GM19025 (cell line): Measurements from ENCODE around the gene VWA3A.
A peak's percentile ranks its signal among the peaks of the same experiment; 100 is the strongest.

Experiments used
- ATAC-seq: cut with Tn5 transposase; IDR thresholded peaks from one replicate; pipeline ENCODE4 v1.9.1; 2021; ENCODE audit warnings: mild to moderate bottlenecking, low read depth, moderate library complexity; ENCODE audit not compliant: unreplicated experiment

The VWA3A gene

DNA sequence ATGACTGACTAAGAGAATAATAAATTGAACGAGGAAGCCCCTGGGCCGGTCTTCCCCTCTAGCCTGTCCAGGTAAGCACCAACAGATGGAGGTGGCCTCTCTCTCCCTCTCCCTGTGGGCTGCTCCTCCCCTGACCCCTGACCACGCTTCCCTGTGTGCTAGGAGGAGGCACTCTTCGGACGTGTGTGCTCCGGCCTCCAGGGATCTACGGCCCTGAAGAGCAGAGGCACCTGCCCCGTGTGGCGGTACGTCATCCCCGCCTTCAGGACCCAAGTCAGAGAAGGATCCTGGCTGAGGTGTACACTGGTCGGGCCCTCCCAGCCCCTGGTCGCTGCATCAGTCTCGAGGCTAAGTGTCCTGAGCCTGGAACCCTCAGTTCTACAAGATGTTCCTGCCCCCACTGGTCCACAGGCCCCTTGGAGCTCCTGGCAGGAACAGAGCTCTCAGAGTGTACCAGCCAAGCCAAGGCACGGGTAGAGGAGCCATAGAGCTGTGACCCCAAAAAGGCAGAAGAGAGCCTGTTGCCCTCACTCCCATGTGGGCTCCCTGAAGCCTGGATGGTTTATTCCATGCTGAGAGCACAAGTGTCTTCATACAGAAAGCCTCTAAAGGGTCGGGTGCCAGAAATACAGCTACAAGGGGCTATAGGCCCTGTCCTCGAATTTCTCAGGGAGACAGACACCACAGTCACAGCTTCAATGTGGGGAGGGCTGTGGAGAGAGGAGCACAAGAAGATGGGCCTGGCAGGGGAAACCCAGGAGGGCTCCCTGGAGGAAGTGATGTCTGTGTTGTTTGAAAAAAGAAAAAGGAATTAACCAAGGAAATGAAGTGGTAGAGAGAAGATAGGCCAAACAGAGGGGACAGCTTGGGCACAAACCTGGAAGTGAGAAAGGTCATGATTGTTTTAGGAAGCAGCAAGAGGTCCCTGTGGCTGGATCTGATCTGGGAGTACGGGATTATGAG is 85.9 kb downstream of the VWA3A start:
- no peak for ATAC-seq

DNA sequence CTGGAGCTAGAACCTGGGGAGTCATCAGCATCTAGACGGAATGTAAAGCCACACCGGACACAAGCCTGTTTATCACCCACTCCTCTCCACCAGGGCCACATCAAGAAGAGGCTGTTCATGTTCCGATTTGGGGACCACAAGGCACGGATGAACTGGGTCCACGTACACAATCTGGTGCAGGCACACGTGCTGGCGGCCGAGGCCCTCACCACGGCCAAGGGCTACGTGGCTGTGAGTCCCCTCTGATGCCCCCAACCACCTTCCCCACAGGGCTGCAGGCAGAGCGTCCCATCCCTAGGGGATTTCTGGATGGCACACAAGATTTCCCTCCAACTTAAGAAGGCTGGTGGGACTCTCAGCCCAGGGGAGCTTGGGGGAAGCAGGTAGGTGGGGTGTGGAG is 89.1 kb downstream of the VWA3A start:
- no peak for ATAC-seq

DNA sequence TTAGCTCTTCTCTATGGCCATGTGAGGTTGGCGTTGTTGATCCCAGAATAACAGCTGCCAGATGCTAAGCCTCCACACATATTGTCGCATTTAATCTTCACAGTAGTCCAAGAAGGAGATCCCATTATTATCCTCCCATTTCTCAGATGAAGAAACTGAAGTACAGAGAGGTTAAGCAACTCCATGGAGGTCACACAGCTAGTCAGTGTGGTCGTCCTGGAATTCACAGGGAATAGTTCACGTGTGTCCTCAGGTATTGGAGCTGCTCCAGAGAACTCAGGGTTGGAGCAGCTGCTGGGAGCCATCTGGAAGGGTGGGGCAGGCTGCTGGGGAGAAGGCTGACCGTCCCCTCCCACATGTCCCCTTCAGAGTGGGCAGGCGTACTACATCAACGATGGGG is 89.5 kb downstream of the VWA3A start:
- no peak for ATAC-seq

DNA sequence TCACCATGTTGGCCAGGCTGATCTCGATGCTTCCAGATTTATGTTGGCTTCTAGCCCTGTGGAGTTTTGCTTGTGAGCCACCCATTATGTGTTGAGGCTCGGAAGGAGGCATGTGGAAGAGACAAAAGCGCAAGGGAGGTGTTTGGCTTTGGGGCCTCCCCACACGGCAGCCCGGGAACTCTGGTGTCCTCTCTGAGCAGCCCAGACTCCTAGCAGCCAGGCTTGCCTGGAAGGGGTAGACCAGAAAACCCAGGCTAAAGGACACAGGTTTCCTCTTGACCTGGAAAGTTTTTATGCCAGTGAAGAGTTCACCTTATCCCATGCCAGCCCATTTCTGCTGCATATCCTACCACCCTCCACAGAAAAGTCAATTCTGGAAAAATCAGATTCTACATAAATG is 91.0 kb downstream of the VWA3A start:
- no peak for ATAC-seq

DNA sequence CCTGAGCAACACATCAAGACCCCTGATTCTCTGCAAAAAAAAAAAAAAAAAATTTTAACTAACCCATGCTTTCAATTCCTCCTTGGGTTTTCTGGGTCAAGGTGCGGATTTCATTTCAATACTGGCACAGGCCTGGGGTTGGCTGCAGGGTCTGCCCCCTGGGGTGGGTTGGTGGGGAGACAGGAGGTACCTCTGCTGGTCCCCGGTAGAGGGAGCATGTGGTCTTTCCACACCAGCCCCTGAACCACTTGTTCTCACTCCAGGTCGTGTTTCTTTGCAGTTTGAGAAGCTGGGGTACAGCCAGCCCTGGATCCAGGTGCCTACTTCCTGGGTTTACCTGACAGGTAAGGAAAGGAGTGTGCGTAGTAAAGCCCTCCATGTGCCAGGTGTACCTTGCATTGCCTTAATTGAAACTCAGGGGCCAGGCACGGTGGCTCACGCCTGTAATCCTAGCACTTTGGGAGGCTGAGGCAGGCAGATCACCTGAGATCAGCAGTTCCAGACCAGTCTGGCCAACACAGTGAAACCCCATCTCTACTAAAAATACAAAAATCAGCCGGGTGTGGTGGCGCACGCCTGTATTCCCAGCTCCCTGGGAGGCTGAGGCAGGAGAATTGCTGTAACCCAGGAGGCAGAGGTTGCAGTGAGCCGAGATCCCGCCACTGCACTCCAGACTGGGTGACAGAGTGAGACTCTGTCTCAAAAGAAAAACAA is 91.7 kb downstream of the VWA3A start:
- no peak for ATAC-seq

DNA sequence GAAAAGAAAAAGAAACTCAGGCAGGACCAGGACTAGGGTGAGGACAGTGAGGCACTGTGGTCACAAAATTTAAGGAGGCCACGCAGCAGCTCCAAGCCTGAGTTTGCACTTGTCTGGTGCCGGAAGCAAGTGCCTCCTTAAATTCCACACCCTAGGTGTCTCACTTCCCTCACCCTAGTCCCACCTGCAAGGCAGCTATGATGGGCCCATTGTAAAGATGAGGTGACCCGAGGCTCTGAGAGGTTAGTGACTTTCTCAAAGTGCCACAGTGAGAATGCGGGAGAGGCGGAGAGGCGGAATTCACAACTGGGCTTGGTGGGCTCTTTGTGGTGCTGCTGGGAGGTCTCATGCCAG is 92.3 kb downstream of the VWA3A start:
- no peak for ATAC-seq

DNA sequence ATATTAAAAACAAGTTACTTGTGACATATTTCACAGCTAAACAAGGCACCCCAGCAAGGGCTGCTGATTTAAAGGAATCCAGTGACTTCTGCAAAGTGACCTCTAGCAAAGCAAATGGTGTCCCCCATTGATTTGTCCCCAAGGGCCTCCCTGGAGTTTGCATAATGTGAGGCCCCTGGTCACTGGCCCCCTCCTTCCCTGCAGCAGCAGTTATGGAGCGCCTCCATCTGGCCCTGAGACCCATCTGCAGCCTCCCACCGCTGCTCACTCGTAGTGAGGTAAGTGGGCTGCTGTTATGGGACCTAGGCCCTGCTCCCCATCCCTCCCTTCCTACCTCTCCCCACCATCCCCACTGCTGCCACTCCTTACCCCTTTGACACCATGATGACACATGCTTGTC is 94.2 kb downstream of the VWA3A start:
- no peak for ATAC-seq

DNA sequence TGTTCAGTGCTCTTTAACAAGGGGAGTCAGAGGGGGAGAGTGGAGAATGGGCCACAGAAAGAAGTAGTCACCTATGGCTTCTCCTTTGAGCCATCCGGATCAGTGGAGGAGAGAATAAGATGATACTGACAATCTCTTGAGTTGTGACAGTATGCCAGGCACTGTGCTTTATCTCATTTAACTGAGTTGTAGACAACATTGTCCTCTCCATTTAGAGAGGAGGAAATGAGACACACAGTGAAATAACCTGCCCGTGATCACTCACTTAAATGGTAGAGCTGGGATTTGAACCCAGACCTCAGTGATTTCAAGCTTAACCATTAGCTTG is 95.9 kb downstream of the VWA3A start:
- ATAC-seq, result no peak

DNA sequence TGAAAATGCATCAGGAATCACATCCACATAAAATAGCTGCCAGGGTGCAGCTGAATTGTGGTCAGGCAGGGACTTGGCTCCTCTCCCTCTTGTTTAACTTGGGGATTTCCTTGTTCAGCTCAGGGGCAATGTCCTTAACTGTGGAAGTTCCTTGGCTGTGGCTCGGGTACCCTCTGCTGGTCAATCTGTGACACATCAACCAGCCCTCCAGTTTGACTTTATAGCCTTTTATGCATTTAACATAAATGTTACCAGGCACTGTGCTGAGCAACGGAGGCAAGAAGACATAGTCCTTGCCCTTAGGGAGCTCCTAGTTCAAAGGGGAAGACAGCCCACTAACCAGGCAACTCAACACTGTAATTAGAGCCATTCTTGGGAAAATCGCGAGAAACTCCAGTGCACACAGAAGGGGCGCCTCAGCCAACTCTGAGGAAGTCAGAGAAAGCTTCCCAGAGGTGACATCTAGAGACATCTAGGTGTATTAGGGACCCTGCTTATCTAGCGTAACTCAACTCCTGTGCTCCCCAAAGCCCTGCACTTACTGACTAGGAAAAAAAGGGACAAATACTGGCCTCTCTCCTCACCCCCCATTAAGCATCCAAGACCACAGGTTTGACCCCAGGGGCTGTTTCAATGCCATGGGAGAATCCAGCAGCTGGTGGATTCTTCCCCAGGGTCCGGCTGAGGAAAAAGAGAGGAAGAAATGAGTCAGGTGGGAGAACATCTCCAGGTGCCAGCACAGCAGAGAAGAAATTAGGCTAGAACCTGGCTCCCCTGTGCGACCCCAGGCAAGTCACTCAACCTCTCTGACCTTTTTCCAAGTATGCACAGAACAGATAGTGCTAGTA is 96.5 kb downstream of the VWA3A start:
- no peak for ATAC-seq

DNA sequence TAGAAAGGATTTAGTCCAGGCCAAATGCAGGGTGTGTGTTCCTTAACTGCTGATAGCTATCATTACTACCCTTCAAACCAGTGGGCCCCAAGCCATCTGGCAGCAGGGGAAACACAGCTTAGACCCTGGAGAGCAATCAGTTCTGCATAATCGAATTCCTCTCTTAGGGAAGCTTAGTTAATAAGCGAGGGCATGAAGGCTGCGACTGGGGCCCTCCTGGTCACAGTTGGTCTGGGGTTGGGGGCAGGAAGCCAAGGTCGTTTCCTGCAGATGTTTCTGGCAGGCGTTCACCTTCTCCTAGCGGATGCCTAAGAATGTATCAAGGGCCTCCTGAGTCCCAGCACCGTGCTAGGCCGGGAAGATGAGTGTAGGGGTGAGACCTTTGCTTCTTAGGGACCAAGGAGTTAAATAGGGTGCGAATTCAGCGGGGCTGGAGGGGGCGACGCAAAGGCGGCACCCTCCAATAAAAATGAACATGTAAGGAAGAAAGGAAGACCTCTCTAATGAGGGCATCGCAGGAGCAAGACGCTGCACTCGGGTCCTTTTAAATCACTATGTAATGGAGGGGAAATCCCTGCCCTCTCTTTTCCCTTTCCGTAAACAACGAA is 97.2 kb downstream of the VWA3A start:
- no peak for ATAC-seq

DNA sequence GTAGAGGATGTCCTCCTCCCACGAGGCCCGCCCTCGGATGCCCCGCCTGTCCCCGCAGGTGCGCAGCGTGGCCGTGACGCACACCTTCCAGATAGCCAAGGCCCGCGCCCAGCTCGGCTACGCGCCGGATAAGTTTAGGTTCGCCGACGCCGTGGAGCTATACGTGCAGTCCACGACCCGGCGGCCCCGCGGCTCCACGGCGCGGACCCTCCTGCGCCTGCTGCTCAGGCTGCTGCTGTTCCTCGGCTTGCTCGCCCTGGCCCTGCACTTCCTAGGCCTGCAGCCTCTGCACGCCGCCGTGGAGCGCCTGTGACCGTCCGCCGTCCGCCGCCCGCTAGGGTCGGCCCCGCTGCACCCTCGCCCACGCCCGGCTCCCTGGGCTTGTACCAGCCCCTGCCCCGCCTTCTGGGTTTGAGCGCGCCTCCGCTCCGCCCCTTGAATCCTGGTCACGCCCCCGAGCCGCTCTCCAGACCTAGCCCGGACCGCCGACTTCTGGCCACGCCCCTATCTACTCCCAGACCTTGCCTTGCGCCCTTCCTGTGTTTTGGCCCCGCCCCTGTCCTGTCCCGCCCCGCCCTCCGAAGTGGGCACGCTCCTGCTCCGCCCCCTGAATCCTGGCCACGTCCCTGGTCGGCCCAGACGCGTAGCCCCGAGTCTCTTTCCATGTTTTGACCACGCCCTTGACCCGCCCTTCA is 97.9 kb downstream of the VWA3A start:
- peak; percentile 61 for ATAC-seq

DNA sequence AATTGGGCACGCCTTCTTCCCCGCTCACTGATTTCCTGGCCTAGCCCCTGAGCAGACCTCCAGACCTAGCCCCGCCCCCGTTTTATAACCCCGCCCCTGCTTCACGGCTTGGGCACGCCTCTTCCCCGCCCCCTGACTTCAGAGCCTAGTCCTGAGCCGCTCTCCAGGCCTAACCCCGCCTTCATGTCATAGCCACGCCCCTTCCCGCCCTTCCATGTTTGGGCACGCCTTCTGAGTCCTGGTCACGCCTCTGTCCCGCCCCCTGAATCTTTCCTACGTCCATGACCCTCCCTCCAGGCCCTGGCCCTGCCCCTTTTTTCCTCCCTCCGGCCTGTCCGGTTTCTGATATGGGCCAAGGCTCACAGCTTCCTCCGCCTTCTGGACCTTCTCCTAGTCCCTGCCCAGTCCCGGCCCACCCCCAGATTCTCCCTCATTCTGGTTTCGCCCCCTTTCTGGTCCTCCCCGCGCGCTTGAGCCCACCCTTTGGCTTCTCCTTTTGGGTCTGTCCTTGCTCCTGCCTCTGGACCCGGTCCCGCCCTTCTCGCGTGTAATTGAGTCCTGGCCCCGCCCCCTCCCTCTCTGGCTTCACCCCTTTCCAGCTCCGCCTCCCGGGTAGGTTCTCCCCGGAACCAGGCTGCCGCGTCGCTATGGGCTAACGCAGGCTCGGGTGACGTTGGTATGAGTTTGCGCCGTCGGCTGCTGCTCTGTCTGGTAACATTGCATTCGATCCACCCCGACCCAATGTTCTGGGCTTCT is 98.6 kb downstream of the VWA3A start:
- peak; percentile 36 for ATAC-seq

DNA sequence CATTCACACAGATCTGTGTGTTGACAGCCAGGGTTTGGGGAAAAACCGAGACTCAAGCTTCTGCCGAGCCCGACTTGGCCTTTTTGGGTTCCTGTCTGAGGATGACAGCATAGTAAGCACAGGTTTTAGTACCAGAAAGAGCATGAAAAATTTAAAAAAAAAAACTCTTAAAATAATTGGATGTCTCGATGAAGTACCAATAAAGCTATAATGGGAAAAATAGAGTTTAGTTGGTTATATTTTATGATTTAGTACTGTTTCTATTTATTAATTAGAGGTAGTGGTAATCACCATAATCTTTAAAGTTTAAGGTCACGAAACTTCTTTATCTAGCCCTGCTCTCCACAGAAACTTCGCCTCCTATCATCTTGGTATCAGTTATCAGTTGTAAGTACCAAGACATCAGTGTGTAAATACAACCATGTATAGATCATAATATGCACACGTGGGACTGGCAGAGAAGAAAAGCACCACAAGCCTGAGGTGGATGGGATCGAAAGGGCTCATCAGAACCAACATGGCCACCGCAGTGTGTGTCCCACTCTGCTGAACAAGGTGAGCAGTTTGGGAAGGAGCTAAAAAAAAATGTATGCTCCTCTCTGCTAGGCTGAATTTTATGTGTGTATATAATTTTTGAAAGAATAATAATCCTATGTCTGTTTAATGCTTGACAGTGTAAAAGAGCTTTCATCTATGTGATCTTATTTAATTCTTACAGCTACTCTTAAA is 99.4 kb downstream of the VWA3A start:
- ATAC-seq, result no peak

DNA sequence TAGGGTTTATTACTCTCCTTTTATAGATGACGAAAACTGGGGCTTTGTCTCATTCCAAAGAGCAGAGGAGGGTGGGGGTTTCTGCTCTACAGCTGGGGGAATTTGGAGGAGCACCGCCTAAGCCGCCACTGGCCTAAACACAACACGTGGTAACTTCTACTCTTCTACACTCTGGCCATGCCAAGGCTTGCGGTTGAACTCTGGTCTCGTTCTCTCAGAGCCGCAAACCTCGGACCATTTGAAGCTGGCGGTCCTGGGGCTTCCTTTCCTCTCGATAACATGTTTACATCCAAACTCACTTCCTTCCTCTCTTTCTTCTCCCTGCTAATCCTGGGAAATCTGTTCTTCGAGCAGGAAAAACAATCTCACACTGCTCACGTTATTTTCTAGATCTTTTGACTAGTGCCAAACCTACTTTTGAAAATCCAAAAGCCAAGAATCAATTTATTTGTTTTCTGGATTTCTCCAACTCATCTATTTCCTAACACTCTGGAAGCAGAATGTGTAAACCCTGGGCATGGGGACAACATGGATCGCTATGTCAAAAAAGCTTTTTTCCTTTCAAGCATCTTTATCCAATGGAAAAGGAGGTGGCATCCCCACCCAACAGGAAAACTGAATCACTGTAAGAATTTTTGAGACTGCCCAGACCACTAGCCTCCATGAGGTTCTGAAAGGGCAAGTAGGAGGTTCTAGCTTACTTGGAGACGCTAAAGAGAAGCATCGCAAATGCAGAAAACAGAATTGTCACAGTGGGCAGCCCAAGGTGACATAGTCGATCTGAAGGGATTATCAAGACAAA is 100.1 kb downstream of the VWA3A start:
- no peak for ATAC-seq

DNA sequence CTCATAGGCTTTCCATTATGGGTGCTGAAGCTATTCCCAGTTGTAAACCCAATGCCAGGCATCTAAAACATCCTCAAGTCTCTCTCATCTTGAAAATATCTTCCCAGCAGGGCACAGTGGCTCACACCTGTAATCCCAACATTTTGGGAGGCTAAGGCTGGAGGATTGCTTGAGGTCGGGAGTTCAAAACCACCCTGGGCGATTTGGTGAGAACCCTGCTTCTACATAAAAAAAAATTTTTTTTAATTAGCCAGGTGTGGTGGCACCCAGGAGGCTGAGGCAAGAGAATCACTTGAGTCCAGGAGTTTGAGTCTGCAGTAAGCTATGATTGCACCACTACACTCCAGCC is 100.7 kb downstream of the VWA3A start:
- no peak for ATAC-seq

DNA sequence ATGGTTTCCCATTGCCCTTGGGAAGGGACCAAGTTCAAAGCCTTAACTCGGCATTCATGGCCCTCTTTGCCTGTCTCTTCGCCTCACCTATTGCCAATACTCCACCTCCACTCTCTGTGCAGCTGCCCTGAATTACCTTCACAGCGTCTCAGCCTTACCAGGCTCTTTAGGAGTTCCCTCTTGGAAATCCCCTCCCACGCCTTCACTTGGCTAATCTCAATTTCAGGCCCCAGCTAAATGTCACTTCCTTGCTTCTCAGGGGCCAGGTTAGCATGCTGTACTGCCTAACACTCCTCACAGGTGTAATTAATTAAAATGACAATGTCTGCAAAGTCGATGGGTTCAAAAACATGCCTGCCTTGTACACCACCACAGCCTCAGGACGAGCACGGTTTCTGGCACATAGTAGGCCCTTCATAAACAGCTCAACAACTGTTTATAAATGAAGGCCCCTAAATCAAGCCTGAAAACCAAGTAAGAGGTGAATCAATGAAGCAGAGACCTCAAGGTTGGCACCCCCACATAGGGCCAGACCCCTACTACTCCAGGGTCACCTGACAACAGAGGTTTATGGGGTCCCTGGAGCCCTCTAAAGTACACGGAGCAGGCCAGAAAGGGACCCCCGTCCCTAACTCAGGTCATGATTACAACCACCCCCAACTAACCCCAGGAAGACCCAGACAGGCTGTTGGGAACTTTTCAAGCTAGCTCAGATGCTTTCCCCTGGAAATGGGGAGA is 102.5 kb downstream of the VWA3A start:
- ATAC-seq, result no peak

DNA sequence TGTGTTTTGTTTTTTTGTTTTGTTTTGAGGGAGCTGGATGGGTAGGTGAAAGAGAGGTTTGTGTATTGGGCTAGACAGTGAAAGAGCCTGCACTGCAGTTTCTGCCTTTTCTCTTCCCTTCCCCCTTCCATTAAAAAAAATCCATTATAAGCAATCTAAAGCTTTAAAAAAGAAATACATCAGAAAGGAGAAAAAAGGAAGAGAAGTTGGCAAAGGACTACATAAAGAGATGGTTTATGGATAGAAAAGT is 103.0 kb downstream of the VWA3A start:
- ATAC-seq, result no peak
